DND-41 (cell line): ENCODE results near the gene CTSO.

Source experiments
- EZH2 ChIP-seq: IDR thresholded peaks from 3 replicates; pipeline ENCODE4 v1.6.1; 2012; ENCODE audit warnings: borderline replicate concordance, low read depth, mild to moderate bottlenecking, moderate library complexity, low read length, inconsistent platforms; ENCODE audit not compliant: severe bottlenecking
- TF ChIP-seq, protein P1 (sequence below): IDR thresholded peaks from 2 replicates; pipeline ENCODE4 v1.5.1; 2012; ENCODE audit warnings: borderline replicate concordance, low read length, moderate library complexity, mild to moderate bottlenecking; ENCODE audit not compliant: poor library complexity, severe bottlenecking; ENCODE audit errors: extremely low read depth

DNA sequence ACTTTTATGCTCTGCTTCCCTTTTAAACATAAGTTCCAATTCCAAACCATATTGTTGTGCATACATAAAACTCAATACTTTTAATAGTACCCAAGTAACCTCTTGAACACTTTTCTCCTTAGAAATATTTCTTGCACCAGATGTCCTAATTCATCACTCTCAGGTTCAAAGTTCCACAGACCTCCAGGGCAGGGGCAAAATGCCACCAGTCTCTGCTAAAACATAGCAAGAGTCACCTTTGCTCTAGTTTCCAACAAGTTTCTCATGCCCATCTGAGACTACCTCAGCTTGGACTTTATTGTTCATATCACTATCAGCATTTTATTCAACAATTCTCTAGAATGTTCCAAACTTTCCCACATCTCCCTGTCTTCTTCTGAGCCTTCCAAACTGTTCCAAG lies 73.9 kb downstream of the CTSO start:
- TF ChIP-seq, protein P1, sequence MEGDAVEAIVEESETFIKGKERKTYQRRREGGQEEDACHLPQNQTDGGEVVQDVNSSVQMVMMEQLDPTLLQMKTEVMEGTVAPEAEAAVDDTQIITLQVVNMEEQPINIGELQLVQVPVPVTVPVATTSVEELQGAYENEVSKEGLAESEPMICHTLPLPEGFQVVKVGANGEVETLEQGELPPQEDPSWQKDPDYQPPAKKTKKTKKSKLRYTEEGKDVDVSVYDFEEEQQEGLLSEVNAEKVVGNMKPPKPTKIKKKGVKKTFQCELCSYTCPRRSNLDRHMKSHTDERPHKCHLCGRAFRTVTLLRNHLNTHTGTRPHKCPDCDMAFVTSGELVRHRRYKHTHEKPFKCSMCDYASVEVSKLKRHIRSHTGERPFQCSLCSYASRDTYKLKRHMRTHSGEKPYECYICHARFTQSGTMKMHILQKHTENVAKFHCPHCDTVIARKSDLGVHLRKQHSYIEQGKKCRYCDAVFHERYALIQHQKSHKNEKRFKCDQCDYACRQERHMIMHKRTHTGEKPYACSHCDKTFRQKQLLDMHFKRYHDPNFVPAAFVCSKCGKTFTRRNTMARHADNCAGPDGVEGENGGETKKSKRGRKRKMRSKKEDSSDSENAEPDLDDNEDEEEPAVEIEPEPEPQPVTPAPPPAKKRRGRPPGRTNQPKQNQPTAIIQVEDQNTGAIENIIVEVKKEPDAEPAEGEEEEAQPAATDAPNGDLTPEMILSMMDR: no peak
- no peak for TF ChIP-seq EZH2
